ENCODE data around the gene TMEM163.

TMEM163 gene

DNA sequence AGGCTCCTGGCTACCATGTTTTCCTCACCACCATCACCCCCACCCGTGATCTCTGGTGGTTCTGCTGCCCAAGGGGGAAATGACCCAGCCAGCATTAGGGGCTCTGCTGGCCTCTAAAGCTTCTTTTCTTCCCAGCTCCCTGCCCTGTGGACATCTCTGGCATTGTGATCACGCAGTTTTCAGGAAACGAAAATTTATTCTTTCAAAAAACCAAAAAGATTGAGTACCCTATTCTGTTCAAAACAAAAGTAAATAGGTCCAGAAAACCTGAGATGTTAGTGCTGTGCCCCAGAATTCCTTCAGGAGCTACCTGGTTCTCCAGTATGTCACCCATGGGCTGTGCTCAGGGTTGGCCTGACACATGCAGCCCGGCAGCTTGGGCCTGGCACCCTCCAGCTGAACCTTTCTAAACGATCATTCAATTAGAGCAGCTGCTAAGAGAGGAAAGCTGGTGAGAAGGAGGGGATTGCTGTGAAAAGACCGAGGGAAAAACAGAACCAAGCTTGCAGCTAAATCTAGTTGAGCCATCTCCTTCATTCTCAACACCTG lies 307.4 kb downstream of the TMEM163 start:
- no peak for DNase-seq (ENCODE audit: low read depth in 3 of 3)

DNA sequence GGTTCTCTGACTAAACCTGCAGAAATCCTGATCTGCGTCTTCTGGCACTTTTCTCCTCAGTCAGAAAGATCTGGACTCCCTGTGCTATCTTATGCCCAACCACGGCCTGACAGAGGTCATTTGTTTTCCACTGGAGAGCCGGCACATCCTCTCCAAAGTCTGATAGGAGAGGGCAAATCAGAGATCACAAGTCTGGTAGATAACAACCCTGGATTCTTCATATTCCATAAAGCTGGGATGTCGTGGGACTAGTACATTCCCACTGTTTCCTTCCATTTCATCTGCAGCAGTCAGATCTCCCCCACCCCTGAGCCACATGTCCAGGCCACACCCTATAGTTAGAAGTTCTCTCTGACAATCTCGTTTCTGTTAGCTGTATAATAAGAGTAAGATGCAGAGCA lies 308.0 kb downstream of the TMEM163 start:
- DNase-seq (ENCODE audit: low read depth in 3 of 3), result no peak

DNA sequence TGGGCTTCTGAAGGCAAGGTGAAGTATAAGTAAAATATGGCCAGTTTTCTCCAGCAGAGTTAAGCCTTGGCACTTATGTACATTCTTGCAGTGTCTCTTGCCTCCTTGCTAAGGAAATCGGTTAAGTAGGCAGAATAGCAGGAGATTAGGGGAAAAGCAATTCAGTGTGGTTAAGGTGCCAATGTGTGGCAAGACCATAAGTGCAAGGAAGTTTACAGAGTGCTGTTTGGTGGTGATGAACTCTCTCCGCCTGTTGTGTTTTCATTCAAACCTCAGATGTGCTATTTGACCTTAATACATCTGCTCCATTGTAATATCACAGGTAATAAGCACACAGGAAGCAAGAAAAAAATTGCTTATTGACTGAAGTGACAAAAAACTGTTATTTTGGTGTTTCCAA lies 308.8 kb downstream of the TMEM163 start:
- DNase-seq (ENCODE audit: low read depth in 3 of 3), result no peak

DNA sequence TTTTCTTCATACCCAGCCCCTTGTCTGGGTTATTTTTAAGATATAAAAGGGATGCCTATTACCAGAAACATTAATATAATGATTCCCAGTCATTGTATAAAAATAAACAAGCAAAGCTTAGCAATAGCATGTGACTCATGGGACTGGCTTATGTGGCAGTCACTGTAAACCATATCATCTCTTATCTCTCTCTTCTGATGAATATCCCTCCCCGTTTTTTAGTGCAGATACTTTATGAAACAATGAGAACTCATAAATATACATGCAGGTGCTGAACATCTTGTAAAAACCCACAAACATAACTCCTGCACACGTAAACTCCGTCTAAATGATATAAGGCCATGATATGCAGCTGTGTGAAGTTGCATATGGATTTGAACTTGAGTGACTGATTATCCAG lies 310.0 kb downstream of the TMEM163 start:
- no peak for DNase-seq (ENCODE audit: low read depth in 3 of 3)

DNA sequence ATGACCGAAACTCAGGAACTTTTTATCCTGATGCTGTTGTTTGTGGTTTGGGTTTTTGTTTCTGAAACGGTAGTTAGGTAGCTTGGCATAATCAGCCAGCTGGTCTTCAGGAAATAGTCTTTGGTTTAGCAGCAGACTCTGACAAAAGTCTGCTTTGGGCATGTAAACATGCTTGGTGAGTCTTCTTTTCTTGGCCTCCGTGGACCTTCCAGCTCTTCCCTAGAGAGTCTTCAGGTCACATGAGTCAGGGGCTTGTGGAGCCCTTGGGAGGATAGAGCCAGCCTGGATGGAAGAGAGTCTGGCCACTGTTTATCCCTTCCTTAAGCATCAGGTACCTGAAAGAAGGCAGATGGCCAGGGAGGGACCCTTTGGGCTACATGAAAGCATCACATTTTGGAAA lies 310.4 kb downstream of the TMEM163 start:
- no peak for DNase-seq (ENCODE audit: low read depth in 3 of 3)

DNA sequence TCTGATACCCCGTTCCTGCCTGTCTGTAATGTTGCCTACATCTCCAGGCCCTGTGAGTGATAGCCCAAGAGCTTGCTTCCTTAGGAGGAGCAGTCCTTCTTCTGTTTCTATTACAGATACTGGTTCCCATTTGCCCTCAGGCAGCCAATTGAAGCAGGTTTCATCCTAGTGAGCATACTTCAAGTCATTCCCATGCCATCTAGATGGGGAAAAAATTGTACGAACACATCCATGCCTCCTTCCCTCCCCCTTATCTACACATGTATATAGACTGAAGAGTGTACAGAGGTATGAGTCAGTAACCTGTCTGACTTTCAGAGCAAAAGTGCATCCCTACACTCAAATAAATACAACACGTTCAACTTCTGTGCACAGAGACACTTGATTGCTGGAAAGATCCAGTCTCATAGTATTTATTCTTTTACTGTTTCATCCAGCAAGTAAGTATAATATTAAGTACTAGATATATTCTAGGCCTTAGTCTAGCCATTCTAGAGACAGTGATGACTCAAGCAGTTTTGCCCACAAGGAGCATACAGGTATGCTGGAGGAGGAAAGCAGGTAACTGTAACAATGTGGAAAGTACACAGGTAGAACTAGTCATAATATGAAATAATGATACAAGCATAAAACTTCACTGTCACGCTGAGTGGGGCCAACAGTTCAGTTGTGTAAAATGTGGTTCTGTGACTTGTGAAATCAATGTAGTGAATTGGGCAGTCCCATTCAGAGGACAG lies 311.5 kb downstream of the TMEM163 start:
- no peak for DNase-seq (ENCODE audit: low read depth in 3 of 3)

DNA sequence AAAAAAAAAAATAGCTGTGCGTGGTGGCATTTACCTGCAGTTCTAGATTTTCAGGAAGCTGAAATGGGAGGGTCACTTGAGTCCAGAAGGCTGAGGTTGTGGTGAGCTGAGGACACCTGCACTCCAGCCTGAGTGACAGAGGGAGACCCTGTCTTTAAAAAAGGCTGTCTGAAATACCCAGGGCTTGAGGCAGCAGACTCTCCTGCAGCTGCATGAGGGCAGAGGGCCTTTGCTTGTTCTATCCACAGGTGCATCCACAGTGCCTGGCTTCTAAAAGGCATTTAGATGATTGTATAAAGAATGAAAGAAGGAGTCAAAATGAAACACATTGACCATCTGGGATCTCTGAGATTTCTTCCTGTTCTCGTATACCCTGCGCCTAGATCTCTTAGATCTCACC lies 312.1 kb downstream of the TMEM163 start:
- no peak for DNase-seq (ENCODE audit: low read depth in 3 of 3)

DNA sequence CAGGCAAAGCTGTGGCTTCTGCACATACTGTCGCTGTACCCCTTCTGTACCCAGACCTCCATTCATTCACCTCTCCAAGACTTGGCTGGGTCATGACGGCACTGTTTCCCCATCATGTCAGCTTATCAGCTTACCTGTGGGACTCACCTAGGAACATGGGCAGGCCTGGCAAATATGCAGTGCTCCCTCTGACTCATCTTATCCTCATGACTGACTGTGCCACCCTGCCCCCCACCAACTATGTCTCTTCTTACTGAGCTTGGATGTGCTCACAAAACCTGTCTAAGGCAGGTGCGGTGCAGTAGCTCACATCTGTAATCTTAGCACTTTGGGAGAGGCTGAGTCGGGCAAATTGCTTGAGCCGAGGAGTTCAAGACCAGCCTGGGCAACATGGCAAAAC lies 312.5 kb downstream of the TMEM163 start:
- no peak for DNase-seq (ENCODE audit: low read depth in 3 of 3)

Measured in stimulated activated CD4-positive, alpha-beta T cell treated with anti-CD3 and anti-CD28 coated beads, TNF-alpha, amount 100 ng/mL, for 48 hours (primary cell).